Cardiac fibroblast (primary cell): ENCODE results near the gene FRMPD1.
A peak's percentile ranks its signal among the peaks of the same experiment; 100 is the strongest.
"Not testable (repeated sequence)": the region's sequence is repeated elsewhere in the genome, so short reads cannot be mapped to it uniquely, and the experiment has no call there.

Experiments
- DNase-seq, 2 donors: peaks; one replicate each; pipeline versions ENCODE4 v3.0.0 to v3.0.0-alpha.2; 2010; ENCODE audit warnings: low read depth in 2 of 2
- H3K4me3 ChIP-seq, 2 donors: replicated peaks in 1 of 2; 1 replicate in 1 of 2; 2 replicates in 1 of 2; pipeline ENCODE4 v1.5.1; 2011; ENCODE audit warnings: low read depth in 2 of 2, low read length in 2 of 2, mild to moderate bottlenecking in 2 of 2, moderate library complexity in 1 of 2
- TF ChIP-seq, protein P1 (sequence below): IDR thresholded peaks from one replicate; pipeline ENCODE4 v1.5.1; 2011; ENCODE audit warnings: low read depth, mild to moderate bottlenecking, low read length, inconsistent platforms

The FRMPD1 gene

DNA sequence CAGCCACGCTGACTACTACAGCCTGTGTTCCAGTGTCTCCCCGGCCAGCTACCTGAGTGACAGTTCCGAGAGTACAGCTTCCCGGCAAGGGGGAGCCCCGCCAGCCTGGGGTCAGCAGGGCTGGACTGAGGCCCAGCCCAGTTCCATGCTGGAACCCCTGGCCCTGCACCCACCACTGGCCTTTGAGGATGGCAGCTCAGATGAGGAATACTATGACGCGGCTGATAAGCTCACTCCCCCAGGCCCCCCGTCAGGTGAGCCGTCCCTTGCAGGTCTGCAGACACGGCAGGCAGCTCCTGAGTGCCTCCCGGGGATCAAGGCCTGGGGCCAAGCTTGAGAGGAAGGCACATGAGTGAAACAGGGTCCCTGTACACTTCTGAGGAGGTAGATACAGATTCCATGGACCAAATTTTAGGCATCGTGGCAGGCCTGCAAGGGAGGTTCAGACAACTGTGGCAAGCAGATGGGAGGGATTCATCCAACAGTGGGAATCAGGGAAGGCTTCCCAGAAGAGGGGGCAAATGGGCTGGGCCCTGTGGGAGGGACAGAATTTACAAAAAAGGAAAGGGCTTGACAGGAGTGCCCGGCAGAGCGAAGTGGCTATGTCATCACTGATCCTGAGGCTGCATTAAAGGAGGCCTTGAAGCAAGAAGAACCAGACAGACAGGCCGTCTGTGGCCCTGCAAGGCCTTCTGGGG, 90.0 kb downstream of the FRMPD1 start:
- no peak overlapping the region for H3K4me3 ChIP-seq
- TF ChIP-seq, protein P1, sequence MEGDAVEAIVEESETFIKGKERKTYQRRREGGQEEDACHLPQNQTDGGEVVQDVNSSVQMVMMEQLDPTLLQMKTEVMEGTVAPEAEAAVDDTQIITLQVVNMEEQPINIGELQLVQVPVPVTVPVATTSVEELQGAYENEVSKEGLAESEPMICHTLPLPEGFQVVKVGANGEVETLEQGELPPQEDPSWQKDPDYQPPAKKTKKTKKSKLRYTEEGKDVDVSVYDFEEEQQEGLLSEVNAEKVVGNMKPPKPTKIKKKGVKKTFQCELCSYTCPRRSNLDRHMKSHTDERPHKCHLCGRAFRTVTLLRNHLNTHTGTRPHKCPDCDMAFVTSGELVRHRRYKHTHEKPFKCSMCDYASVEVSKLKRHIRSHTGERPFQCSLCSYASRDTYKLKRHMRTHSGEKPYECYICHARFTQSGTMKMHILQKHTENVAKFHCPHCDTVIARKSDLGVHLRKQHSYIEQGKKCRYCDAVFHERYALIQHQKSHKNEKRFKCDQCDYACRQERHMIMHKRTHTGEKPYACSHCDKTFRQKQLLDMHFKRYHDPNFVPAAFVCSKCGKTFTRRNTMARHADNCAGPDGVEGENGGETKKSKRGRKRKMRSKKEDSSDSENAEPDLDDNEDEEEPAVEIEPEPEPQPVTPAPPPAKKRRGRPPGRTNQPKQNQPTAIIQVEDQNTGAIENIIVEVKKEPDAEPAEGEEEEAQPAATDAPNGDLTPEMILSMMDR: no peak
- DNase-seq: no peak

DNA sequence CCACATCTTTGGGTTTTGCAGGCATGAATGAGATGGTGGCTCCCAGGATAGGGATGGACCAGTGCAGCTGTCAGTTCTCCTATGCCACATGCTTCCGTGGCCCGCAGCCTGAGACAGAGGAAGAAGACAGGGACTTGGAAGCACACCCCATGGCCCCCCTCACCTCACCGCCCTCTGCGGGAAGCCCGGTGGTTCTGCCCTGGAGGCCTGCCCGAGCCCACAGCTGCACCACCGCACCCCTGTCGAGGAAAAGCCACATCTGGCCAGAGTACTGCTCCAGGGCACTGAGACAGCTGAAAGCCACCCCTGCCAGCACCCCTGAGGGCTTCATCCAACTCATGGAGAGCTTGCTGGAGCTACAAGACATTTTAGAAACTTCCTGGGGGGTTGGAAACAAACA, 95.2 kb downstream of the FRMPD1 start:
- TF ChIP-seq, protein P1: no peak
- H3K4me3 ChIP-seq: no peak overlapping the region
- DNase-seq: no peak

DNA sequence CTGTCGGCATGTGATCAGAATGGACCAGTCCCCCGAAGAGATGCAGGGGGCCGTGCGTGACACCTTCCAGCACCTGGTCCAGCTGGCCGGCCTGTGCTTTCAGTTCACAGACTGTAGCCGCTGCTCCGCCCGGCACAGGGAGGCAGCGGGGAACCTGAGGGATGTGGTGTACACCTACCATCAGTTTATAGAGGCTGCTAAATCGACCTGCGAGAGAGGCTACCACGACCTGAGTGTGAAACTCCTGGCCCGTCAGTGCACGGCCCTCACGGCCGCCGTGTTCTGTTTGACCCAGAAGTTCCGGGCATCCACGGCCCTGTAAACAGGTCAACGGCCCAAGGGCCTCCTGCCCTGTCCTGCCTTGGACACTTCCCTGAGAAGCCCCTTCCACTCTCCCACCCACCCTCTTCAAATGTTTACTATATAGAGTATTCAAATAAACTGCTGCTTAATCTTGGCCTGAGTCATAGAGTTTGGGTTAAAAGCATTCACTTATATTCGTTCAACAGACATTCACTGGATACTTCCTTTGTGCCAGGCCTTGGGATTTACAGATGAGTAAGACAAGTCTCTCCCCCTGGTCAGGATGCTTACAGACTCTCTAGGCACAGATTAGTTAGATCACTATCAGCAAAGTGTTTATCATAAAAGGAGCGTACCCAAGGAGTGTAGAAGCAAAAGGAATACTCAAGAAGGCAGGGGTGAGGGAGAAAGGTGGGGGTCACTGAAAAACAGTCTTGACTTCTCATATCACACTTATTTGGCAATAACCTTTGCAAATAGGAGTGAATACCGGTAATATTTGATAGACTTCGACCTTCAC, 95.9 kb downstream of the FRMPD1 start:
- peak in 1 of 2 donors; percentile 6 for DNase-seq
- TF ChIP-seq, protein P1: no peak
- H3K4me3 ChIP-seq: no peak overlapping the region

DNA sequence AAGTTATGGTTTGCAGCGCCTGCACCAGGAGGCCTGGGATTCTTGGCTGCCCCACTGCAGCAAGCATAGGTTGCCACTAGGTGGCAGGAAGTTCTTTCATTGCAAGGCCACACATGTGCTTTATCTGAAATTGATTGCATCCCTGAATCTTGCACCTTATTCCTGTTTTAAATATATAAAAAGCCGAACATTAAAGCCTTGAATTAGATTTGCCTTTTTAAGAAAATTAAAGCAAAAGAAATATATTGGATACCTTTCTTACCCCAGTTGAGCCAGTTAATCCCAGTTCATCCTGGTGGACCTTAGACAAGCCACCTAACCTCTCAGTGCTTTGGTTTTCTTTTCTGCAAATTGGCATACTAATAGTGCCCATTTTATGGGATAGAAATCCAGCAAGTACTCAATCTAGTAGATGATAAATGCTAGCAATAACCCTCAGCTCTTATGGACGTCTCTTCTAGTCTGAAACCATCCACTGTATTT, 96.6 kb downstream of the FRMPD1 start:
- TF ChIP-seq, protein P1: peak; percentile 97
- H3K4me3 ChIP-seq: no peak overlapping the region
- peak; percentile 79 to 80 for DNase-seq

DNA sequence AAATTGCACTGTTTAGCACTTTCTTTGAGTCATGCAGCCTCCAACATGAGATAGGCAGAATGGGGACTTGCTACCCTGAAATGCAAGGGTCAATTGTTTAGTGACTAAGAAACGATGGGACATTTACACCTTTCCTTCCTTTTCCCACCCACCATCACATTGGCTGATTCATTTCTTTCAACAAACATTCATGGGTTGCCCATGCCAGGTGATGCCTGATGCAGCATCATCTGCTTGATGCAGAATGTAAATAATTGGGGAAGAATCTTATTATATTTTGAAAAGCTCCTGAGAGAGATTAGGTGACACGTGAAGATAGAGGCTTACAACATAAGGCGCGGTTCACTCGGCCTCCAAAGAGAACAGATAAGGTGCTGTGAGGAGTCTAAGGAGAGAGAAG, 98.4 kb downstream of the FRMPD1 start:
- TF ChIP-seq, protein P1: no peak
- DNase-seq: no peak
- no peak overlapping the region for H3K4me3 ChIP-seq

DNA sequence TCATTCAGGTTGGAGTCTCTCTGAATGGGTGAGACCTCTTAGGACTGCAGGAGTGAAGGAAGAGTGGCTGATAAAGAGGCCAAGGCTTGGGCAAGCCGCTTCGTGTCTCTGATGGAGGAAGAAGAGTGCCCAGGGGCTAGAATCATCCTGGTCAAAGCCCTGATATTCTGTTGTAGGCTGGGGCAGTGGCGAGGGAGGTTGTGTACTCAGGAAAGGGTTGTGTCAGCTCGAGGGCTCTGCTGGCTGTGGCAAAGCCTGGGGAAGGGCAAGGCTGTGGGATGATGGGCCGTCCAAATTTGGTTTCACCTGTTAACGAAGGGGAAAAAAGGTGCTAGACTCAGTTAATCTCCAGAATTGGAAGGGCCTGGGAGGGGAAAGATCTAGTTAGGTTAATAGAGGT, 100.4 kb downstream of the FRMPD1 start:
- TF ChIP-seq, protein P1: no peak
- no peak for DNase-seq
- H3K4me3 ChIP-seq: no peak overlapping the region

DNA sequence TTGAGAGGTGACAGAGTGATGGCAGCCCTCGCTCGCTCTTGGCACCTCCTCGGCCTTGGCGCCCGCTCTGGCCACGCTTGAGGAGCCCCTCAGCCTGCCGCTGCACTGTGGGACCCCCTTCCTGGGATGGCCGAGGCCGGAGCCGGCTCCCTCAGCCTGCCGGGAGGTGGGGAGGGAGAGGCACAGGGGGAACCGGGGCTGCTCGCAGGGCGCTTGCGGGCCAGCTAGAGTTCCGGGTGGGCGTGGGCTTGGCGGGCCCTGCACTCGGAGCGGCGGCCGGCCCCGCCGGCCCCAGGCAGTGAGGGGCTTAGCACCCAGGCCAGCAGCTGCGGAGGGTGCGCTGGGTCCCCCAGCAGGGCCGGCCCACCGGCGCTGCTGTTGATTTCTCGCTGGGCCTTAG, 101.0 kb downstream of the FRMPD1 start:
- not testable (repeated sequence) for H3K4me3 ChIP-seq

DNA sequence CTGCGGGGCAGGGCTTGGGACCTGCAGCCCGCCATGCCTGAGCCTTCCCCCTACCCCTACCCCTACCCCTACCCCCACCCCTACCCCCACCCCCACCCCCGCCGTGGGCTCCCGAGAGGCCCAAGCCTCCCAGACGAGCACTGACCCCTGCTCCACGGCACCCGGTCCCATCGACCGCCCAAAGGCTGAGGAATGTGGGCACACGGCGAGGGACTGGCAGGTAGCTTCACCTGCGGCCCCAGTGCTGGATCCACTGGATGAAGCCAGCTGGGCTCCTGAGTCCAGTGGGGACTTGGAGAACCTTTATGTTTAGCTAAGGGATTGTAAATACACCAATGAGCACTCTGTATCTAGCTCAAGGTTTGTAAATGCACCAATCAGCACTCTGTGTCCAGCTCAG, 101.4 kb downstream of the FRMPD1 start:
- not testable (repeated sequence) for H3K4me3 ChIP-seq, DNase-seq

More for the DNA sequence above, 101.0 kb downstream of the FRMPD1 start:
- not testable (repeated sequence) for DNase-seq
